Liver (tissue), 3 donors: ENCODE results near the gene CYB5D1.

ENCODE experiments used
- ATF3 ChIP-seq: IDR thresholded peaks from 2 replicates; pipeline ENCODE4 v1.6.1; 2016; ENCODE audit warnings: antibody characterized with exemption
- CTCF ChIP-seq: fragments of 150-350 bp; IDR thresholded peaks from 2 replicates; pipeline ENCODE4 v1.5.1; 2017; ENCODE audit warnings: improper control_type of control experiment, low read depth, low read length; ENCODE audit not compliant: missing input control
- MAX ChIP-seq: IDR thresholded peaks from 2 replicates; pipeline ENCODE4 v1.6.1; 2016; ENCODE audit warnings: antibody characterized with exemption
- RAD21 ChIP-seq, 2 donors: IDR thresholded peaks; 2 replicates each; pipeline ENCODE4 v1.6.1; 2016; ENCODE audit warnings: antibody characterized with exemption in 2 of 2, mild to moderate bottlenecking in 2 of 2
- YY1 ChIP-seq: IDR thresholded peaks from 2 replicates; pipeline ENCODE4 v1.6.1; 2016; ENCODE audit warnings: antibody characterized with exemption, mild to moderate bottlenecking
- ZBTB33 ChIP-seq: IDR thresholded peaks from 2 replicates; pipeline ENCODE4 v1.6.1; 2016; ENCODE audit warnings: antibody characterized with exemption
- donor health status: healthy.
- donor health status: healthy.

- TF ChIP-seq RAD21 (IDR thresholded peaks at IDR 0.05) (no peak), MAX (no peak), CTCF (no peak), ZBTB33 (no peak), ATF3 (no peak), YY1 (no peak)
Observed at GRCh38 chr17:7854078-7854777, 3.6 kb upstream of the CYB5D1 start.
